ENCODE data around the gene GLI2.

The GLI2 gene

DNA sequence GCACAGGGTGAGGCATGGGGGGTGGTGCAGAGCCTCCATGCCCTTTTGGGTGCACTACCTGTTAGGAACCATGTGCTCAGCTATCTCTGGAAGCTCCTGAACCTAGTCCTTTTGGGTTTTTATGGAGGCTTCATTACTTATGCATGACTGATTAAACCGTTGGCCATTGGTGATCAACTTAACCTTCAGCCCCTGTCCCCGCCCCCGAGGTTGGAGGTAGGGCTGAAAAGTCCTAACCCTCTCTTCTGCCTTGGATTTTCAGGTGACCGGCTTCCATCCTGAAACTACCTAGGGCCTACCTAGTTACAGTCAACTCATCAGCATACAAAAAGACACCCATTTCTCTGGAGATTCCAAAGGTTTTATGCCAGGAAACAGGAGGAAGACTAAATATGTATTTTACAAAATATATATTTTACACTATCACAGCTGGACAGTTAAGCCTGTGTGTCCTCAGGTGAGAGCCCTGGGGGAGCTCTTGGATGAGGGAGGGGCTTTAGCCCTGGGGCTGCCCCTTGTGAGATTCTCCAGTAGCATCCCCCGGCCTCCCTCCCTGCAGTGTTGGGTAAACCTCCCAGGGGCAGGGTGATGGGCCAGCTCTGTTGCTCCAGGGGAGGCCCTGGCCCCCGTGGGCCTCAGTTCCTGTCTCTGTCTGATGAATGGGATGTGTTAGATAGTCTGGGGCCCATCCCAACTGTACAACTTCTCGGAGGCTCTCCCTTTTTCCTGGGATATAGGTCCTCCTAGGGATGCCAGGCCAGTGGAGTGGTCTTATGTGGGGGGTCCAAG is 24.1 kb downstream of the GLI2 start:
- DNase-seq: no peak

DNA sequence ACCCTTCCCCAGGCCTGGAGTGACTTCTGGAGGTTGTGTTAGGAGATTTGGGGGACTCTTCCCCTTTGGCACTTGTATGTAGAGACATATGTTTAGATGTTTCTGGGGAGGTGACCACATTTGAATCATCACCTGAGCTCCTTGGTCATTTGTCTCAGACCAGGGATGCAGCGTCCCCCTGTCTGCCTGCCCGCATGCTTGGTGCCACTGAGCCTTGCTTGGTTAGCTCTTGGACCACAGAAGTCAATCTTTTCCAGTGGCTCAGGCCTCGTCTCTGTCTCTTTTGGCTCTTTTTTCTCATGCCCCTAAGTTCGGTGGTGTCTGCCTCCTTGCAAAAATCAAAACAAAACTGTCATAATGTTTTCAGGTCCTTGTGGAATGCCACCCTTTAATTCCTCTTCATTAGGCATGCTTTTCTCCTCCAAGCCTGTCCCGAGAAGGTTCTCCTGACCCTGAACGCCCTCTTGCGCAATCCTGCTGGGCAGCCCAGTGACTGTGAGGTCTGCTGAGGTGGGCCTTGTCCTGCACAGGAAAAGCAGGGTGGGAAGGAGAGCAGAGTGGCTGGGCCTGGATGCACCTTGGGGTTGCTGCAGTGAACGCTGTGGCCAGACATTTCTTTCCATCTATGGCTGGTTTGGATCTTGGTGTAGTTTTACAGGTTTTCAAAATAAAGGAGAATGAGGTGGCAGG is 24.9 kb downstream of the GLI2 start:
- DNase-seq: no peak

DNA sequence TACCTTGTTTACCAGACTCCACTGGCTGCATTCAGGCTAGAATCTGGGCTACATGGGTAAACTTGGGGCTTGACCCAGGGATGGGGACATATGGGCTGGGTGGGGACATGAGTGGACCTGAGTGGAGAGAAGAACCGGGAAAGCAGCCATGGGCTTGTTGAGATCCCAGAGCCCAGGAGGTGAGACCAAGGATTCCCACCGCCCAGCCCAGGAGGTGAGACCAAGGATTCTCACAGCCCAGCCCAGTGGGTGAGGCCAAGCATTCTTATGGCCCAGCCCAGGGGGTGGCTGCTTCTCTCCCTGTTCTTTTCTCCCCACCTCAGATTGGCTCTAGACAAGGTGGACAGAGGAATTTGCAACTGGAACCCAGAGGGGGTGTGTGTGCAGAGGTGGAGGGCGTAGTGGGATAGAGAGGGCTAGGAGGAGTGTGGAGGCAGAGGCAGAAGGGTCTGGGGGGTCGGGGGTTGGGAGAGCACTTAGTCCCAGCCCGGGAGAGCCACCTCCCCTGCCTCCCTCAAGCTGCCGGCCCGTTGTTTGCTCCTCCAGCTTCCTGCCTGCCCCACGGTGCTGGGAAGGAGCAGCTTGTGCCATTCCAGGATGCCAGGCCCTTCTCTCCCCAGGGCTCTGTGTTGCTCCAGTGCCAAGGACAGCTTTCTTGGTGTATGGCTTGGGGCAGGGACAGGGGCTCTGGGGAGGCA is 25.6 kb downstream of the GLI2 start:
- DNase-seq: no peak

DNA sequence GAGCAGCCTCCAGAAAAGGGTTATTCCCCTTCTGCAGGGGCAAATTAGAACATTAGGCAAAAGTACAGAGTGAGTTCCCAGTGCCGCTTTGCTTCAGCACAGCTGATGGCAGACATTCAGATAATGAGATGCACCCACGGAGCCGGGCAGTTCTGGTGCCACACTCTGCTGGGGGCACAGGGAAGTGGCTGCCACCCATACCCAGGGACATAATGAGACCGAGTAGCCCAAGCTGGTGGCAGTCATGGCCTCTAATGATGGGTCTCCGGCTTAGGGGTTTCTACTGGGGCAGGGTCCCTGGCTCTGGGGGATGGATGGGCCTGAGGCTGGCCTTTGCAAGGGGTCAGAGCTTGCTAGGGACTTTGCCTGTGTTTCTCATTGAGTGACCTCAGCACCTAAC is 26.2 kb downstream of the GLI2 start:
- DNase-seq: no peak

DNA sequence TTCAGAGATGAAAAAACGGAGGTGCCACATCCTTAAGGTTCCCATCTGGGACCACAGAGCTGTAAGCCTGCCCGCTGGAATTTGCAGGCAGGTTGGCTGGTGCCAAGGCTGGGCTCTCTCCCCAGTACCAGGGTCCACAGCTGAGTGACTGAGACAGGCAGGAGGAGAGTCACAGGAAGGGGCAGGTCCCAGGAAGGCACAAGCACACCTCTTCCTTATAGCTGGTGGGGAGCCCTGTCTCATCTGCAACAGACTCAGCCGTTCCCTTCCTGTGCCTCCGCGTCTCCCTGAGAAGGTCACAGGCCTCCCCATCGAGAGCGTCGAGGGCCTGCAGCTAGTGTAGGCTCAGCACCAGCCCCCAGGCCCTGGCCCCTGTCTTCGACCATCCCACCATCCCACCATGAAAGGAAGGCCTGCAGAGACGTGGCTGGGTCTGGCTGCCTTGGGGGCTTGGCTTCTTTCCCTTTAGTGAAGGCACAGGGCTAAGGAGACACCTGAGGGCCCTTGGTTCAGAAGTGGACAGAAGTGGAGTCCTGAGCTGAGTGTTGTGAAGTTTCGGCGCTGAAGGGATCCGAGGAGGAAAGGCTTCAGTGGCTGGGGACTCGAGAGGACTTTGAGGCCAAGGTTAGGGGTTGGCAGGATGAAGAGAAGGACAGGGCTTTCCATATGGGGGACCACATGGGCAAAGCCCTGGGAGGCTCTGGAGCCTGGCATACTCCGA is 26.8 kb downstream of the GLI2 start:
- DNase-seq: no peak

DNA sequence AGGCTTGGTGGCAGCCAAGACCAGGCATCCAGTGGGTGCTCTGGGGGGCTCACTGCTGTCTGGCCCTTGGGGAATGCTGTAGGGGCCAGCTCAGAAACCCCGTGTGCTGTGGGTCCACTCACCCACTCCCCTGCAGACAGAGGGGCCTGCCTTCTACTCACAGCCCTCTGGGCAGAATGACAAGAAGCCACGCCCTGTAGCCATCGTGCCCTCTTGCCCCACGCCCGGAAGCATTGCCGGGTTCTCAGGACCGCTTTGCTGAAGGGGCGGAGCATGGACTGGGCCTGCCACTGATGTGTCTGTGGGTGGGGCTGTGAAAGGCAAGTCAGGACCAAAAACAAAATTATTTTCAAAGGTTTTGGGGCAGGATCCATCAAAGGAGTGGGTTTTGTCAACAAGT is 27.8 kb downstream of the GLI2 start:
- DNase-seq: no peak

DNA sequence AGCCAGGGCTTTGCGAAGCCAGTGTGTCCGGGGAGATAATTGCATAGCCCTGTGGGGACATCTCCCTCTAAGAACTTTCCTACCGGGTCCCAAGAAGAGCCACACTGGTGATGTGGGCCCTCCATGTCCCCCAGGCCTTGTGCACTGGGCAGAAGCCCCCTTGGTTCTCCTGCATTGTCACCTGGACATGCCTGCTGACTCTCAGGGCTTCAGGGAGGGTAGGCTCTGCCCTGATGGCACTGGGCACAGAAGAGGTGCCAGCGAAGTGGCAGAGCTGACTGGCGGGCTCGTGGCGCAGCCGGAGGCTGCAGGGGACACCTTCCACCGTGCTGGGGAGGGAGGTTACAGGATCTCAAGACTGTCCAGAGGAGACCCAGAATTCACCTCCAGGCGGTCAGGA is 28.3 kb downstream of the GLI2 start:
- DNase-seq: no peak

DNA sequence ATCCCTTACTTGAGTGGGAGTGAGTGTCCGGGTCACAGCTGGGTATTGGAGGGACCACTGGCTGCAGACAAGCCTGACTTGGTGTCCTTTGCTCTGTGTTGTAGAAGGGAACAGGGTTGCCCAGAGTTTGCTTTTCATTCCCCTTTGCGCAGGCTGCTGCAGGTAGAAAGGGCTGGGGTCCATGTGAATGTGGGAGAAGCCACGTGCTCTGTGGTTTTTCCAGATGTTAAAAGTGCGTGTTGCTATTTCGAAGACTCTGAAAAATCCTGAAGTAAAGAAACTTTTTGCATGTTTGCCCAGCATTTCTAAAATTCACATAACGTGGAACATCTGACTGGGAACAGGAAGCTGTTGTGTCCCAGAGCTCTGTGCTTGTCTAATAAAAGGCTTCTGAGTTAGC is 28.8 kb downstream of the GLI2 start:
- DNase-seq: no peak

DNA sequence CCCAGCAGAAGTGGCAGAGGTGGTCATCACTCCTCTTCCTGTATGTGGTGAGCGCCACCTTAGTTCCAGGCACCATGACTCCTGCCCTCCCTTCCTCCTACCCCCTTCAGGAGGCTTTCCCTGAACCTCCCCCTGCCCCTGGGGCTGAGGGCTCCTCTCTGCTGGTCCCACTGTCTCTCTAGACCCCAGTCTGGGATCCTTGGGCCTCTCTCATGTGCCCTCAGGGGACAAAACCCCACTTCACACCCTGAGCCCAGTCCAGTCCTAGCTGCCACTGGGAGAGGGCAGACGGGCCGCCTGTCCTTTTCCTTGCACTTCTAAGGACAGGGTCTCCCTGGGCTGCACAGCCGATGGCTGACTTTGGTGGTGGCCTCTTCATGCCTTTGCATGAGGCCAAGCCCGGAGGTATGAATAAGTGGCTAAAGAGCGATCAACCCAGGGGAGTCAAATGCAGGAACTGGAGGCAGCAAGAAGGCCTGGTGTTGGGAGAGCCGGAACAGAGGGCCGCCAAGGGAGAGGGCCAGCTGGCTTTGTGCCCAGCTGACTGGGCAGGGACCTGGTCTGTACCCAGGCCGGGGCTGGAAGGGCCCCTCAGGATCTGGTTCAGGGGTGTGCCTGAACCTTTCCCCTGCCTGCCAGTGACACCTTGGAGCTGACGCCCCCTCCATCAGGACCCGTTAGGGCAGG is 29.5 kb downstream of the GLI2 start:
- DNase-seq: no peak

DNA sequence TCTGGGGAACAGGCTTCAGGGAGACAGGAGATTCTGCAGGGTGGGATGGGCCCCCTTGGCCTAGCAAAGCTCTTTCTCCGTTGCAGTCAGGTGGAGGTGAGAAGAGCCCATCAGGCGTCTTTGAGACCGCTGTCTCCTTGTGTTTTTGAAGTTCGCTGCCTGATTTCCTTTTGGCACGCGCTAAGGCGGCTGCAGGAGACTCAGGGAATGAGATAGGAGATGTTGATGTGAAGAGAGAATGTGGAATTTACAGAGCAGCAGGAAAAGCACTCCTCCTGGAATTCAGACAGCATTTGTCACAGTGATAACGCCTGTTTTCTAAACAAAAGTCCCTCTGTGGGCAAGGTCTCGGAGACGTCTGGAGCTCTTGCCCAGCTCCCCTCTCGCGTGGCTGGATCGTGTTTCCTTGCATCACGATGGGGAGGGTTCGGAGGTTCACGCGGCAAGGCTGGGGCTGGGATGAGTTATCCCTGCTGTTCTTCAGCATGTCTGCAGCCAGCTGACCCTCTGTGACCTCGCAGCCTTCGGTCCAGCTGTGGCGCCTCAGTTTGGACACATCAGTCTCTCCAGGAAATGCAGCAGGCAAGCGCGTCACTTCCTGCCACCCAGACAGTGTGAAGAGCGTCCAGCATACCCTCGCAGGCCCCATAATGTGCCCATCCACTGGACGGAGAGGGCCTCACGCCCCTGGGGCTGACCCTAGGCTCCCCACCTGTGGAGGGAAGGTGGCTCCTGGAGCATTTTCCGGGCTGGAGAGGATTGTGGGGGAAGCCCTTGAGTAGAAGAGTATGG is 30.2 kb downstream of the GLI2 start:
- DNase-seq: no peak

DNA sequence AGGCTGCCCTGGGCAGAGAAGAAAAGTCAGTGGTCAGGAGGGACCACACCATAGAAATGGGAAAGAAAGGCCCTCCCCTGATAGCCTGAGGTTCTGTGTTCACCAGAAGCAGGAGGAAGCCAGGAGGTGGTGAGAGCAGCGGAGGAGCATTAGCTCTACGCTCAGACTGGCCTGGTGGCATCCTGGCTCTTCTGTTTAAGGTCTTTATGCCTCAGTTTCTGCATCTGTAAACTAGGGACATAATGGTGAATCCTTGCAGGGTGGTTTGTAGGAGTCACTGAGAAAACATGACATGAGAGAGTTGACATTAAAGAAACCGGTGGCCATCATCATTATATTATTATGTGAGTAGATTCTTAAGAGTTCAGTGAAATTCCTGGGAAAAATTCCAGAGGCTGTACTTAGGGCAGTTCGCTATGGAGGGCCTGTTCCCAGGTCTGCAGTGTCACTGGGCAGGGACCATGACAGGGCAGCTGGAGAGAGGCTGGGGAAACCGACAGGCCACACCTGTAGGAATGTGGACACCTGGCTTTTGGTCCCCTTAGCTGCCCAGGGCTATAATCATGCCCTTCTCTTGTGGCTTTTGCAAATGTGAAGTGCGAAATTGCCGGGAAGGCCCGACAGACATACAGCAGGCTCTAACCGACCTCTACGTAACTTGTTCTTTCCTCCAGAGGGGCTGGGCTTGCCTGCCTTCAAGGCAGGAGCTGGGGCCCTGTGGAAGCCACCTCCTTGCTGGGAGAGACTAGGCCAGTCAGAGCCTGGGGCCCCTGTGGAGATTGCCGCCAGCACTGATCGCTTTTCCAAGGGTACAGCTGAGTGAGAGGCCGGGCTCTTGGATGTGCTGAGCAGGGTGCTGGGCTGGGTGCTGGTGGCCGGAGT is 31.0 kb downstream of the GLI2 start:
- no peak for DNase-seq

DNA sequence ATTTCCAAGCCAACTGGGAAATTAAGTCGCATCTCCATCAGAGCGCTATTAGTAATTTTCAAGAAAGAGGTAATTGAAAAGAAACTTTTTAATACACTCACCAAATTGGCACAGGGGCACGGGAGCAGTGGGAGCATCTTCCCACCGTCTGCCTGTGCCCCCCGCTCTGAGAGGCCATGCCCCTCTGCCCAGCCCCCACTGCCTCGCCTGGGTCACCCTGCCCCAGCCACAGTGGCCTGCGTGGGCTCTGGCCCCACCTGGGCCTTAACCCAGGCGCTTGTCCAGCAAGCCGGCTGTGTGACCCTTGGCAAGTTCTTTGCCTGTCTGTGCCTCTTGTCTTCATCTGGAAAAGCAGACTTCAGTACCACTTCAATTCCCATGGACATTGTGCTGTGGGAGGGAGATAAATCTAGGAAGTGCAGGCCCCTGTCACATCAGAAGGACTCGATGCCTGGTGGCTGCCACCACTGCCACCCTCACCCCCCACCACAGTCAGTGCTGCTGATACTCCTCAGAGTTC is 31.9 kb downstream of the GLI2 start:
- DNase-seq: no peak

DNA sequence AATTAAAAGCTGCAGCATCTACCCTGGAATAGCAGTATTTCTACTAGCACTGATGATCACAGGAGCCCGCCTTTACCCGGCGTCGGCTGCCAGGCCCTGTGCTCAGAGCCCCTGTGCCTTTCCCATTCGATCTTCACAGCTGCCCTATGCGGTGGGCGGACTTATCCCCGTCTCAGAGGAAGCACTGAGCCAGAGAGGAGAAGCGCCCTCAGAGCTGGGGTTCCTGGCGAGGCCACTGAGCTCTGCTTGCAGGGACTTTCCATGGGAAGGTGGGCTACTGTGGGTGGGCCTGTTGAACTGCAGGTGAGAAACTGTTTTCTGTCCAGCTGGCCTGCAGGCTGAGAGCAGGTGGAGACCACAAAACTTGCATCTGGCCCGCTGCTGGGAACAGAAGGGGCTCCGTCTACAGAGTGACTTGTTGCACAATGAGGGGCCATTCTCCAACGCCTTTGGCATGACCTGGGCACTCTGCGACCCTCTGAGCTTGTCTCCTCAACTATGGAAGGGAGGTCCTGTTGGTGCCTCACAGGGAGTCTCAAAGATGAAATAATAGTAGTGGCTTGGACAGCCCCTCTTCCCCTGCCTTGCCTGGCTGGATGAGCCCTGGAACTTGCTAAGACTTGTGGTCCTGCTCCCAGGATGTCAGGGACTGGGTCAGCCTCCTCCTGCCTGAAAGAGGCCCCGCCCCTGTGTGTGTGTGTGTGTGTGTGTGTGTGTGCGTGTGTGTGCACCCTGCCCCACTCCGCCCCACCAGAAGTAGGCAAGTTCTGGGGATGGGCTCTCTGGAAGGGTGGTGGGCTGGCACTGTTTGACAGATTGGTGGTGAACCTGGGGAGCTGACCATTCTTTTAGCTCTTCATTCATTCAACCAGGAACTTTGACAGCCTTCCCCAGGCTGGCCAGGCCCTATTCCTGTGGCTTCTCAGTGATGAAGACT is 32.7 kb downstream of the GLI2 start:
- DNase-seq: no peak

DNA sequence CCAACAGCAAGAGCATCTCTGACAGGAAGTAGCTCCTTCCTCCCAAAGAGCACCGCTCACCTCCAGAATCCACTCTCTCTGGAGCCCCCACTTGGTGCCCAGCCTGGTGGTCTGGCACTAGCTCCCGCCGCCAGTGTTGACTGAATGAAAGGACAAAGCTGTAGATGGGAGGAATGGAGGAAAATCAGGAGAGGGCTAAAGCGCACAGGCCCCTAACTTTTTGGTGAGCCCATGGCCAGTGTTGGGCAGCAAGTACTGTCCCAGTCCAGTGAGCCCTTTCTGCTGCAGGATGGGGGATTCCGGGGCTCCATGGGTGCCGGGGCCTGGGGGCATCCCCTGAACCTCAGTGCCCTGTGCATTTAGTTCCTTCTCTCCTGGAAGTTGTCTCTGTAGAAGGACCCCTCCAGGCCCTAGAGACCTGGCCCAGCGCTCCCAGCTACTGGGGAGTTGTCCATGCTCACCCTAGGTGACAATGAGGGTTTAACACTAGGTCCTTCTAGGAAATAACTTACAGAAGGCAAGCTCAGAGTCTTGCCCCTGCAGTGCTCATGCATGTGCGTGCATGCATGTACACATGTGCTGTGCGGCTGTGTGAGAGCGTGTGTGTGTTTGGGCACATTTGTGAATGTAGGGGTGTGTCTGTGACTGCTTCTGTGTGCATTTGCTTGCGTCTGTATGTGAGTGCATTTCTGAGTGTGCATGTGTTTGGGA is 33.6 kb downstream of the GLI2 start:
- DNase-seq: no peak

DNA sequence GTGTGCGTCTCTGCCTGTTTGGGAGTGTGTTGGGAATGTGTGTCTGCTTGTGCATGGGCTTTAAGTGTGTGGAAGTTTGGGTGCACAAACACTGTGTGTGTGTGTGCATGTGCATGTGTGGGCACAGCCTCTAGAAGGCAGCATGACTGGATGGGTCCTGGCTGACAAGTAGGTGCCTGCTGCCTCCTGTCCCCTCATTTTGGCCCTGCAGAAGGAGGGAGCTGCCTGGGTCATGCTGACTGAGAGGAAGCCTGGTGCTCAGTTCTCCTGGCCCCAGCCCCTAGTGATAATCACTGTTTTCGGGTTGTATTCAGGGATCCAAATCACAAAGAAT is 34.1 kb downstream of the GLI2 start:
- no peak for DNase-seq

DNA sequence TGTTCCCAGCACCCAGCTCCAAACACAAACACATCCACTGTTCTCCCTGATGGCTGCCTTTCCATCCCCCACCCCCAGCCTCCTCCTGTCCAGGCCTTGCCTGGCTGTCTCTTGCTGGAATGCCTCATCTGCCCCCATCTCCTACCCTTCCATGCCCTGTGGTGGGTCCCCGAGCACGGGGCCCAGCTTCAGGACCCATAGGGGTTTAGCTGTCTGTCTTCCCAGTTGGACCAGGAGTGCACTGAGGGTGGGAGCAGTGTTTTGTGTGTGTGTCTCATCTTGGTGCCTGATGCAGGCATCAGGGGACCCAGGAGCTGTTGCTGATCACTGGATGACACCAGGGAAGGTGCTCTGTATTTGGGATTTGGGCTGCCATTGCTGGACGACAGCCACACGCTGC is 34.5 kb downstream of the GLI2 start:
- no peak for DNase-seq

DNA sequence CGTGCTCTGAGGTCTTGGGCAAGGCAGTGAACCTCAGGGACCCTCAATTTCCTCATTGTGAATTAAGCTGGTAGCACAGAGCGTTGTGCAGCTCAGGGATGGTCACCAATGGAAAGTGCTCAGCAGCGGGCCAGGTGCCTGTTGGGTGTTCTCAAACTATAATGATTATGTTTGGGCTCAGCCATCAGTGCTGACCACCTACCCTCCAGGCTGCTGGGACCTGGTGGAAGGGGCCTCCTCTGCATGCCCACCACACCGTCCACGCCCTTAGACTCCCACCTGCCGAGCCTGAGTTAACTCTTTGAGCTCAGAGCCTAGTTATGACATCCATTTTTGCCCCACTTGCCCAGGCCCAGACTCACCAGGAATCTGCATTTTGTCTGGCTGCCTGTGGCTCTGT is 35.0 kb downstream of the GLI2 start:
- DNase-seq: no peak

DNA sequence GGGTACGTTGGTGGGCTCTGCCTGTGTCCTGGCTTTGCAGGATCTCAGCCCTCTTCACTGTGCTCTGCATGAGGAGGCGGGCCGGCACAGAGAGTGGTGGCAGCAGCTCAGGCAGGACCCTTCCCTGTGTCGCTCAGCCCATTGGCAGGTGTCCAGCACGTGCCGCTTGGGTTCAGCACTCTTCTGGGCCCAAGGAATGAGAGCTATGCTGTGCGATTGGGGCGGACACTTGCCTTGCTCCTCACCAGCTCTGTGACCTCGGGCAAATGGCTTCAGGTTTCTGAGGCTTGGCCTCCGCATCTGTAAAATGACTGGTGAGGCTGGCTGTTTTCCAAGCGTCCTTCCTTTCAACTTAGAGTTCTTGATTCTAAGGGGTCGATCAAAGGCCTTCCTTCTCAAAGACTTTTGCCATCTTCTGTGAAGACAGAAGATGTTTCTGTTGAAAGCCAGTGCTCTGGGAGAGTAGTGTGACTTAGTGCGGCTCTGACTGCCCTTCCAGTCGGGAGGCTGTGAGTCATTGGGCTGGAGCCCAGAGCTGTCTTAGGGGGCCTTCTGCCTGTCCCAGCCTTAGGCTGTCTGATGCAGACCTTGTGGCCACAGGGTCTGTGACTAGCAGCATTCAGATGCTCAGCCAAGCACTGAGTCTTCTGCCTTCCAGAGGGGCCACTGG is 35.6 kb downstream of the GLI2 start:
- DNase-seq: no peak

Measured in stimulated activated CD4-positive, alpha-beta T cell treated with anti-CD3 and anti-CD28 coated beads, Interleukin-2, amount 100 ng/mL, for 24 hours (primary cell).